ENCODE data around the gene MRPS23. TPM values are rescaled to one million over a fixed set of nuclear protein-coding genes. Genes with fewer than 3 reads are reported as not detected.

Gene MRPS23
- total and polyA plus RNA-seq, 2 of the 13 experiments (the other 11 are each of a cell fraction or from before 2014, with no cell fraction given): 63.2 to 181 TPM

DNA sequence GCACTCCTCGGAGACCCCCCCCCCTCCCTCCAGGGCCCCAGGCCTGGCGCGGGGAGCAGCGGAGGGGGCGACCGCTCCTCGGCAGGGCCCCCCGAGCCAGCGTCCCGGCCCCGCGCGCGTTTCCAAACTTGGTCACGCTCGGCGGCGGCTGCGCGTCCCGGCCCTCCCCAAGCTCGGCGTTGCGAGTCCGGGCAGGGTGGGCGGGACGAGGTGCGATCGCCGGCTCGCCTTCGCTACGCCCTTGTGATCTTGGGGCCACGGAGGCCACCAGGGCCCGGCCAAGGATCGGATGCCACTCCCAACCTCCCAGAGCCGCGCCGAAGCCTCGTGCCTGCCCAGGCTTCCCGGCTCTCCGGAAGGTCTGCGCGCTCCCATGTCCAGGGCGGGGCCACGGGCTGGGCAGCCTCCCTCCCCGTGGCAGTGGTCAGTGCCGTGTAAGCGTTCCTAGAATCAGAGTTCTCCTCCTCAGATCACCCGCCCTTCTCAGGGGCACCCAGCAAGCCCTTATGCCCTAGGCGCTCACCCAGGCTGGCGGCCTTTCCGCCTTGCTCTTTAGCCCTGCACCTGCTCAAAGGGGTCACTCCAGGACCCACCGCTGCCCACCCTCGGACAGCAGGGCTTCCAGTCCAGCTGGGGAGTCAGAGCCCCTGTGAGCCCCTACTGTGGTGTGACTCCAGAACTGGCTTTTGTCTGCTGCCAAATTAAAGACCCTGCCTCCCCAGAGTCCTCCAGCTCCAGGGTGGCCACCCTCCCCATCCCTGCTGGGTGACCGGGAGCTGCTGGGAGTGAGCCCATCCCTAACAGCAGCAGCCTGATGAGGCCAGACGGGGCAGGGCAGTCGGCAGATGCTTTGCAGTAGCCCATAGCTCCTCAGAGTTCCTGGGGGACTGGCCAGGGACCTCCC lies 12.2 kb upstream of the MRPS23 start (continued):
- TF ChIP-seq, protein P1, sequence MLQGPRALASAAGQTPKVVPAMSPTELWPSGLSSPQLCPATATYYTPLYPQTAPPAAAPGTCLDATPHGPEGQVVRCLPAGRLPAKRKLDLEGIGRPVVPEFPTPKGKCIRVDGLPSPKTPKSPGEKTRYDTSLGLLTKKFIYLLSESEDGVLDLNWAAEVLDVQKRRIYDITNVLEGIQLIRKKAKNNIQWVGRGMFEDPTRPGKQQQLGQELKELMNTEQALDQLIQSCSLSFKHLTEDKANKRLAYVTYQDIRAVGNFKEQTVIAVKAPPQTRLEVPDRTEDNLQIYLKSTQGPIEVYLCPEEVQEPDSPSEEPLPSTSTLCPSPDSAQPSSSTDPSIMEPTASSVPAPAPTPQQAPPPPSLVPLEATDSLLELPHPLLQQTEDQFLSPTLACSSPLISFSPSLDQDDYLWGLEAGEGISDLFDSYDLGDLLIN (CRISPR knock-in tag; IDR thresholded peaks at IDR 0.05; ENCODE audit: borderline replicate concordance): 0 out of 2 replicates have a peak, but pooled peaks have one; percentile 85
- TF ChIP-seq, protein P2, sequence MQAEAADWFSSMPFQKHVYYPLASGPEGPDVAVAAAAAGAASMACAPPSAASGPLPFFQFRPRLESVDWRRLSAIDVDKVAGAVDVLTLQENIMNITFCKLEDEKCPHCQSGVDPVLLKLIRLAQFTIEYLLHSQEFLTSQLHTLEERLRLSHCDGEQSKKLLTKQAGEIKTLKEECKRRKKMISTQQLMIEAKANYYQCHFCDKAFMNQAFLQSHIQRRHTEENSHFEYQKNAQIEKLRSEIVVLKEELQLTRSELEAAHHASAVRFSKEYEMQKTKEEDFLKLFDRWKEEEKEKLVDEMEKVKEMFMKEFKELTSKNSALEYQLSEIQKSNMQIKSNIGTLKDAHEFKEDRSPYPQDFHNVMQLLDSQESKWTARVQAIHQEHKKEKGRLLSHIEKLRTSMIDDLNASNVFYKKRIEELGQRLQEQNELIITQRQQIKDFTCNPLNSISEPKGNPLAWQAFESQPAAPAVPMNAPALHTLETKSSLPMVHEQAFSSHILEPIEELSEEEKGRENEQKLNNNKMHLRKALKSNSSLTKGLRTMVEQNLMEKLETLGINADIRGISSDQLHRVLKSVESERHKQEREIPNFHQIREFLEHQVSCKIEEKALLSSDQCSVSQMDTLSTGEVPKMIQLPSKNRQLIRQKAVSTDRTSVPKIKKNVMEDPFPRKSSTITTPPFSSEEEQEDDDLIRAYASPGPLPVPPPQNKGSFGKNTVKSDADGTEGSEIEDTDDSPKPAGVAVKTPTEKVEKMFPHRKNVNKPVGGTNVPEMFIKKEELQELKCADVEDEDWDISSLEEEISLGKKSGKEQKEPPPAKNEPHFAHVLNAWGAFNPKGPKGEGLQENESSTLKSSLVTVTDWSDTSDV (CRISPR knock-in tag; IDR thresholded peaks at IDR 0.05): no peak
- TF ChIP-seq ZNF562 (CRISPR knock-in tag; IDR thresholded peaks at IDR 0.05; ENCODE audit: borderline replicate concordance) (no peak), MTF2 (CRISPR knock-in tag; IDR thresholded peaks at IDR 0.05; ENCODE audit: borderline replicate concordance) (peak; percentile 66; the same call in 1 of the 2 replicates), GABPA (IDR thresholded peaks at IDR 0.05; ENCODE audit: low read depth, low read length) (no peak), GABPA (CRISPR knock-in tag; IDR thresholded peaks at IDR 0.05; ENCODE audit: low read depth) (peak; percentile 43; the same call in 1 of the 2 replicates), SUZ12 (IDR thresholded peaks at IDR 0.05; ENCODE audit: low read depth, low read length) (no peak), ZBTB20 (CRISPR knock-in tag; IDR thresholded peaks at IDR 0.05; ENCODE audit: borderline replicate concordance, low read depth) (no peak; the same call in 1 of the 2 replicates), ZC3H13 (CRISPR knock-in tag; IDR thresholded peaks at IDR 0.05) (peak; percentile 80)
- TF ChIP-seq, protein P3, sequence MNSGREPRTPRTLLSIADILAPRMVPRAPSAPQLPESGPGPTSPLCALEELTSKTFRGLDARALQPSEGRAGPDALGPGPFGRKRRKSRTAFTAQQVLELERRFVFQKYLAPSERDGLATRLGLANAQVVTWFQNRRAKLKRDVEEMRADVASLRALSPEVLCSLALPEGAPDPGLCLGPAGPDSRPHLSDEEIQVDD (CRISPR knock-in tag; IDR thresholded peaks at IDR 0.05; ENCODE audit: borderline replicate concordance): peak; percentile 43; the same call in 1 of the 2 replicates
- TF ChIP-seq, protein P4, sequence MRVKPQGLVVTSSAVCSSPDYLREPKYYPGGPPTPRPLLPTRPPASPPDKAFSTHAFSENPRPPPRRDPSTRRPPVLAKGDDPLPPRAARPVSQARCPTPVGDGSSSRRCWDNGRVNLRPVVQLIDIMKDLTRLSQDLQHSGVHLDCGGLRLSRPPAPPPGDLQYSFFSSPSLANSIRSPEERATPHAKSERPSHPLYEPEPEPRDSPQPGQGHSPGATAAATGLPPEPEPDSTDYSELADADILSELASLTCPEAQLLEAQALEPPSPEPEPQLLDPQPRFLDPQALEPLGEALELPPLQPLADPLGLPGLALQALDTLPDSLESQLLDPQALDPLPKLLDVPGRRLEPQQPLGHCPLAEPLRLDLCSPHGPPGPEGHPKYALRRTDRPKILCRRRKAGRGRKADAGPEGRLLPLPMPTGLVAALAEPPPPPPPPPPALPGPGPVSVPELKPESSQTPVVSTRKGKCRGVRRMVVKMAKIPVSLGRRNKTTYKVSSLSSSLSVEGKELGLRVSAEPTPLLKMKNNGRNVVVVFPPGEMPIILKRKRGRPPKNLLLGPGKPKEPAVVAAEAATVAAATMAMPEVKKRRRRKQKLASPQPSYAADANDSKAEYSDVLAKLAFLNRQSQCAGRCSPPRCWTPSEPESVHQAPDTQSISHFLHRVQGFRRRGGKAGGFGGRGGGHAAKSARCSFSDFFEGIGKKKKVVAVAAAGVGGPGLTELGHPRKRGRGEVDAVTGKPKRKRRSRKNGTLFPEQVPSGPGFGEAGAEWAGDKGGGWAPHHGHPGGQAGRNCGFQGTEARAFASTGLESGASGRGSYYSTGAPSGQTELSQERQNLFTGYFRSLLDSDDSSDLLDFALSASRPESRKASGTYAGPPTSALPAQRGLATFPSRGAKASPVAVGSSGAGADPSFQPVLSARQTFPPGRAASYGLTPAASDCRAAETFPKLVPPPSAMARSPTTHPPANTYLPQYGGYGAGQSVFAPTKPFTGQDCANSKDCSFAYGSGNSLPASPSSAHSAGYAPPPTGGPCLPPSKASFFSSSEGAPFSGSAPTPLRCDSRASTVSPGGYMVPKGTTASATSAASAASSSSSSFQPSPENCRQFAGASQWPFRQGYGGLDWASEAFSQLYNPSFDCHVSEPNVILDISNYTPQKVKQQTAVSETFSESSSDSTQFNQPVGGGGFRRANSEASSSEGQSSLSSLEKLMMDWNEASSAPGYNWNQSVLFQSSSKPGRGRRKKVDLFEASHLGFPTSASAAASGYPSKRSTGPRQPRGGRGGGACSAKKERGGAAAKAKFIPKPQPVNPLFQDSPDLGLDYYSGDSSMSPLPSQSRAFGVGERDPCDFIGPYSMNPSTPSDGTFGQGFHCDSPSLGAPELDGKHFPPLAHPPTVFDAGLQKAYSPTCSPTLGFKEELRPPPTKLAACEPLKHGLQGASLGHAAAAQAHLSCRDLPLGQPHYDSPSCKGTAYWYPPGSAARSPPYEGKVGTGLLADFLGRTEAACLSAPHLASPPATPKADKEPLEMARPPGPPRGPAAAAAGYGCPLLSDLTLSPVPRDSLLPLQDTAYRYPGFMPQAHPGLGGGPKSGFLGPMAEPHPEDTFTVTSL (CRISPR knock-in tag; IDR thresholded peaks at IDR 0.05; ENCODE audit: borderline replicate concordance): 0 out of 2 replicates have a peak, but pooled peaks have one; percentile 39
- TF ChIP-seq, protein P5, sequence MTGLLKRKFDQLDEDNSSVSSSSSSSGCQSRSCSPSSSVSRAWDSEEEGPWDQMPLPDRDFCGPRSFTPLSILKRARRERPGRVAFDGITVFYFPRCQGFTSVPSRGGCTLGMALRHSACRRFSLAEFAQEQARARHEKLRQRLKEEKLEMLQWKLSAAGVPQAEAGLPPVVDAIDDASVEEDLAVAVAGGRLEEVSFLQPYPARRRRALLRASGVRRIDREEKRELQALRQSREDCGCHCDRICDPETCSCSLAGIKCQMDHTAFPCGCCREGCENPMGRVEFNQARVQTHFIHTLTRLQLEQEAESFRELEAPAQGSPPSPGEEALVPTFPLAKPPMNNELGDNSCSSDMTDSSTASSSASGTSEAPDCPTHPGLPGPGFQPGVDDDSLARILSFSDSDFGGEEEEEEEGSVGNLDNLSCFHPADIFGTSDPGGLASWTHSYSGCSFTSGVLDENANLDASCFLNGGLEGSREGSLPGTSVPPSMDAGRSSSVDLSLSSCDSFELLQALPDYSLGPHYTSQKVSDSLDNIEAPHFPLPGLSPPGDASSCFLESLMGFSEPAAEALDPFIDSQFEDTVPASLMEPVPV (CRISPR knock-in tag; IDR thresholded peaks at IDR 0.05): no peak; the same call in 1 of the 2 replicates
- TF ChIP-seq, protein P6, sequence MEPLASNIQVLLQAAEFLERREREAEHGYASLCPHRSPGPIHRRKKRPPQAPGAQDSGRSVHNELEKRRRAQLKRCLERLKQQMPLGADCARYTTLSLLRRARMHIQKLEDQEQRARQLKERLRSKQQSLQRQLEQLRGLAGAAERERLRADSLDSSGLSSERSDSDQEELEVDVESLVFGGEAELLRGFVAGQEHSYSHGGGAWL (CRISPR knock-in tag; IDR thresholded peaks at IDR 0.05): peak; percentile 77

All from HepG2 (cell line).